H1 (cell line): ENCODE results near the gene MNAT1. TPM values are rescaled to one million over a fixed set of nuclear protein-coding genes. Genes with fewer than 3 reads are reported as not detected.

Source experiments
- CREB1 ChIP-seq: IDR thresholded peaks from 2 replicates; pipeline ENCODE4 v1.6.1; 2012; ENCODE audit warnings: inconsistent platforms
- EZH2 ChIP-seq: fragments of 200-600 bp; sonication (generic); IDR thresholded peaks from 2 replicates; pipeline ENCODE4 v1.7.1; 2012; ENCODE audit warnings: low read depth, mild to moderate bottlenecking, moderate library complexity, low read length, inconsistent platforms; ENCODE audit not compliant: severe bottlenecking
- JUN ChIP-seq: IDR thresholded peaks from 2 replicates; pipeline ENCODE4 v1.6.1; 2011; ENCODE audit warnings: low read depth, mild to moderate bottlenecking, improper control_type of control experiment, low read length
- JUND ChIP-seq: IDR thresholded peaks from 2 replicates; pipeline ENCODE4 v1.6.1; 2011; ENCODE audit warnings: mild to moderate bottlenecking, improper control_type of control experiment, low read length
- polyA plus RNA-seq, 7 experiments: library from polyadenylated mRNA; depleted of rRNA in 3 of 7; stranded (reverse) in 5 of 7; unstranded in 2 of 7; fragments of >200 nt in 5 of 7; fragments of 200-250 nt in 2 of 7; gene quantifications; 1 replicate in 5 of 7; 2 replicates in 1 of 7; 4 replicates in 1 of 7; pipeline versions ENCODE4 v1.2.1 to v1.2.3, GENCODE V29; 2011 to 2013; ENCODE audit warnings: missing spikeins in 2 of 7, mixed read lengths in 2 of 7
- total RNA-seq: library from RNA; stranded (reverse); fragmentation: NEBNext Ultra II Directional; extraction: Animal tissue kit (Norgen Biotek cat#: 25700); gene quantifications from 2 replicates; pipeline ENCODE4 v1.2.1, GENCODE V29; 2021

Gene MNAT1
- total and polyA plus RNA-seq, 2 of the 8 experiments (the other 6 are each of a cell fraction or from before 2014, with no cell fraction given), result 34.7 to 52.1 TPM

GRCh38 chr14:60722357-60723115 is 12.0 kb upstream of the MNAT1 start (continued):
- no peak for TF ChIP-seq JUN
- TF ChIP-seq EZH2, result peak; percentile 34
- TF ChIP-seq CREB1, result no peak
- TF ChIP-seq JUND, result no peak
